ENCODE data around the gene EXOG. TPM values are rescaled to one million over a fixed set of nuclear protein-coding genes. Genes with fewer than 3 reads are reported as not detected.
A peak's percentile ranks its signal among the peaks of the same experiment; 100 is the strongest.

The EXOG gene
- total RNA-seq, 2 donors from 2014 or later: 15.9 to 23.8 TPM

- H3K4me3 Mint-ChIP-seq: no peak overlapping the region
- H3K27me3 Mint-ChIP-seq: no peaks in the 10 kb centered on the region
- H3K4me1 Mint-ChIP-seq: no peaks in the 10 kb centered on the region
- H3K36me3 Mint-ChIP-seq (ENCODE audit: low read depth): peaks cover 77% of the 10 kb centered on the region
- H3K9me3 Mint-ChIP-seq: no peaks in the 10 kb centered on the region
- ATAC-seq (replicated peaks): no peak
- no peak overlapping the region for H3K27ac Mint-ChIP-seq
These were observed 15.4 kb downstream of the EXOG start for GRCh38 chr3:38511546-38511945.

GRCh38 chr3:38515367-38515766, 19.2 kb downstream of the EXOG start:
- Mint-ChIP-seq H3K36me3 (ENCODE audit: low read depth) (peaks cover 53% of the 10 kb centered on the region), H3K4me3 (no peak overlapping the region), H3K27ac (no peak overlapping the region), H3K27me3 (no peaks in the 10 kb centered on the region), H3K4me1 (peaks cover 14% of the 10 kb centered on the region), H3K9me3 (no peaks in the 10 kb centered on the region)
- no peak for ATAC-seq (replicated peaks)

GRCh38 chr3:38516669-38517068, 20.5 kb downstream of the EXOG start:
- H3K36me3 Mint-ChIP-seq (ENCODE audit: low read depth): peaks cover 40% of the 10 kb centered on the region
- H3K9me3 Mint-ChIP-seq: no peaks in the 10 kb centered on the region
- H3K27ac Mint-ChIP-seq: no peak overlapping the region
- no peaks in the 10 kb centered on the region for H3K27me3 Mint-ChIP-seq
- H3K4me3 Mint-ChIP-seq: no peak overlapping the region
- H3K4me1 Mint-ChIP-seq: peaks cover 14% of the 10 kb centered on the region
- no peak for ATAC-seq (replicated peaks)

GRCh38 chr3:38519000-38519399, 22.9 kb downstream of the EXOG start:
- Mint-ChIP-seq H3K27me3 (no peaks in the 10 kb centered on the region), H3K27ac (peak overlapping the region; percentile 72), H3K9me3 (no peaks in the 10 kb centered on the region), H3K4me1 (peaks cover 14% of the 10 kb centered on the region), H3K36me3 (ENCODE audit: low read depth) (peaks cover 52% of the 10 kb centered on the region), H3K4me3 (peak overlapping the region; percentile 48)
- peak; percentile 49 for ATAC-seq (replicated peaks)

- peaks cover 14% of the 10 kb centered on the region for H3K4me1 Mint-ChIP-seq
- peaks cover 52% of the 10 kb centered on the region for H3K36me3 Mint-ChIP-seq (ENCODE audit: low read depth)
These were observed 23.5 kb downstream of the EXOG start for GRCh38 chr3:38519651-38520050.

DNA sequence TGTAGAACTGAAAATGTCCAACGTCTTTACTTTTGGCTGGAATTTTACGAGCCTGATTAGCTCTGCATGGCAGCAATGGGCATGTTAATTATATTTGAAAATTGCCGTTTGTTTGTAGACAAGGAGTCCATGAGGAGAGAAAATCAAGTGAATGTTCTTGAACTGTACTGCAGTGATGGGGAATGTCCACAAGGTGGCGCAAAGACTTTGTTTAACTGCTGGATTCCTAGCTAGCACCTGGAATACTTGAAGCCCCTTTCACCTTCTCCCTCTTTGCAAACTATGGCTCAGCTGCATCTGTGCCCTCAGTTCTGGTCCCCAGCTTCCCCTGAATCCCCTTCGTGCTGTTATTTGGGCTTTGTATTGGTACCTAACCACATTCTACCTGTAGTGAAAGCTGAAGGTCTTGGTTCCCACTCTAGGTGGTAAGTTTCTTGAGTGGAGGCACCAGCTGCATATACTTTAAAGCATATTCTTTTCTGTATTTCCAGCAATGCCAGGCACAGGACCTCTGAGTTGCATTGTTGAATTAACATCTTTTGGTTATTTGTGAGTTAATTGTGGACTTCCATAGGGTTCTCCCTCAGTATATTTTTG, 25.3 kb downstream of the EXOG start:
- peaks cover 14% of the 10 kb centered on the region for H3K4me1 Mint-ChIP-seq
- no peak overlapping the region for H3K27ac Mint-ChIP-seq
- H3K4me3 Mint-ChIP-seq: no peak overlapping the region
- H3K9me3 Mint-ChIP-seq: no peaks in the 10 kb centered on the region
- H3K27me3 Mint-ChIP-seq: no peaks in the 10 kb centered on the region
- peaks cover 57% of the 10 kb centered on the region for H3K36me3 Mint-ChIP-seq (ENCODE audit: low read depth)
- ATAC-seq (replicated peaks): peak; percentile 40

More at GRCh38 chr3:38519651-38520050, 23.5 kb downstream of the EXOG start:
- Mint-ChIP-seq H3K27ac (peak overlapping the region; percentile 72), H3K9me3 (no peaks in the 10 kb centered on the region), H3K4me3 (peak overlapping the region; percentile 48), H3K27me3 (no peaks in the 10 kb centered on the region)
- peak; percentile 58 for ATAC-seq (replicated peaks)

DNA sequence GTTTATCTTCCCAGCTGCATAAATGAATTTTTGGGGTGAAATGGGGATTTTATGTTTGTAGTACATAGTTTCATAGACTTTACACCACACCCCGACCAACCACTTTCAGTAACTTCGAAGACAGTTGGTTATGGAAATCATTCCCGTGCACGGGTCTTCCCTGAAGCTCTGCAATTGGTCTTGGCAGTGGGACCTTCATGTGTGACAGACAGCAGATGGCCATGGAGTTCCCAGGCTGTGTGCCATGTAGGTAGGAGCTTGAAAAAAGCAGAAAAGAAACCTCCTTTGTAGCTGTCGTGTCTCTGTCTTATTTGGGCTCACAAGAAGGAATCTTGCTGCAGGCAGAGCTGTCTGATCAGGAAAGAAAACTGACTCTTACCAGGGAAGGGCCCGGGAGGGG, 25.9 kb downstream of the EXOG start:
- H3K9me3 Mint-ChIP-seq: no peaks in the 10 kb centered on the region
- no peak overlapping the region for H3K27ac Mint-ChIP-seq
- no peak for ATAC-seq (replicated peaks)
- H3K4me3 Mint-ChIP-seq: no peak overlapping the region
- peaks cover 57% of the 10 kb centered on the region for H3K36me3 Mint-ChIP-seq (ENCODE audit: low read depth)
- no peaks in the 10 kb centered on the region for H3K27me3 Mint-ChIP-seq
- H3K4me1 Mint-ChIP-seq: peaks cover 14% of the 10 kb centered on the region

DNA sequence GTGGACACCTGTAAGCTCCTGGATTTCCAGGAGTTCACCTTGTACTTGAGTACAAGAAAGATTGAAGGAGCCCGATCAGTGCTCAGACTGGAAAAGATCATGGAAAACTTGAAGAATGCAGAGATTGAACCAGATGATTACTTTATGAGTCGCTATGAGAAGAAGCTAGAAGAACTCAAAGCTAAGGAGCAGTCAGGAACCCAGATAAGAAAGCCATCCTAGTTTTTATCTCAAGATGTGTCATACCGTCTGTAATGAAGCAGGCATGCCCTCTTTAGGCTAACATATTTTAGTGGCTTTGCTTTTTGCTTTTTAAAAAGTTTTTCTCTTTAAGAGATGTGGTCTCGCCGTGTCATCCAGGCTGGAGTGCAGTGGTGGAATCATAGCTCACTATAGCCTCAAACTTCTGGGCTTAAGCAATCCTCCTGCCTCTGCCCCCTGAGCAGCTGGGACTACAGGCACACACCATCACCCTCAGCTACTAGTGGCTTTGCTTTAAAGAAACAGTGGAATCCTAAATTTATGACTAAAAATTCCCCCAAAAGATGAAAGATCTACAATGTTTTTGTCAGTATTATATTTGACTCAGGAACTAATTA, 28.1 kb downstream of the EXOG start:
- no peak overlapping the region for H3K27ac Mint-ChIP-seq
- H3K9me3 Mint-ChIP-seq: no peaks in the 10 kb centered on the region
- no peak overlapping the region for H3K4me3 Mint-ChIP-seq
- H3K27me3 Mint-ChIP-seq: no peaks in the 10 kb centered on the region
- peaks cover 66% of the 10 kb centered on the region for H3K36me3 Mint-ChIP-seq (ENCODE audit: low read depth)
- ATAC-seq (replicated peaks): no peak
- peaks cover 7% of the 10 kb centered on the region for H3K4me1 Mint-ChIP-seq

- no peak overlapping the region for H3K27ac Mint-ChIP-seq
- ATAC-seq (replicated peaks): no peak
- no peak overlapping the region for H3K4me3 Mint-ChIP-seq
- H3K27me3 Mint-ChIP-seq: no peaks in the 10 kb centered on the region
- no peaks in the 10 kb centered on the region for H3K9me3 Mint-ChIP-seq
- peaks cover 76% of the 10 kb centered on the region for H3K36me3 Mint-ChIP-seq (ENCODE audit: low read depth)
- H3K4me1 Mint-ChIP-seq: no peaks in the 10 kb centered on the region
These were observed 30.7 kb downstream of the EXOG start for GRCh38 chr3:38526792-38527191.

- Mint-ChIP-seq H3K27ac (no peak overlapping the region), H3K27me3 (no peaks in the 10 kb centered on the region), H3K4me3 (no peak overlapping the region), H3K9me3 (no peaks in the 10 kb centered on the region), H3K4me1 (no peaks in the 10 kb centered on the region), H3K36me3 (ENCODE audit: low read depth) (peaks cover 59% of the 10 kb centered on the region)
- no peak for ATAC-seq (replicated peaks)
These were observed 32.3 kb downstream of the EXOG start for GRCh38 chr3:38528457-38528856.

GRCh38 chr3:38532529-38532928, 36.4 kb downstream of the EXOG start:
- Mint-ChIP-seq H3K4me3 (no peak overlapping the region), H3K27ac (no peak overlapping the region), H3K27me3 (no peaks in the 10 kb centered on the region), H3K36me3 (ENCODE audit: low read depth) (peaks cover 44% of the 10 kb centered on the region), H3K9me3 (no peaks in the 10 kb centered on the region), H3K4me1 (no peaks in the 10 kb centered on the region)
- ATAC-seq (replicated peaks): no peak

DNA sequence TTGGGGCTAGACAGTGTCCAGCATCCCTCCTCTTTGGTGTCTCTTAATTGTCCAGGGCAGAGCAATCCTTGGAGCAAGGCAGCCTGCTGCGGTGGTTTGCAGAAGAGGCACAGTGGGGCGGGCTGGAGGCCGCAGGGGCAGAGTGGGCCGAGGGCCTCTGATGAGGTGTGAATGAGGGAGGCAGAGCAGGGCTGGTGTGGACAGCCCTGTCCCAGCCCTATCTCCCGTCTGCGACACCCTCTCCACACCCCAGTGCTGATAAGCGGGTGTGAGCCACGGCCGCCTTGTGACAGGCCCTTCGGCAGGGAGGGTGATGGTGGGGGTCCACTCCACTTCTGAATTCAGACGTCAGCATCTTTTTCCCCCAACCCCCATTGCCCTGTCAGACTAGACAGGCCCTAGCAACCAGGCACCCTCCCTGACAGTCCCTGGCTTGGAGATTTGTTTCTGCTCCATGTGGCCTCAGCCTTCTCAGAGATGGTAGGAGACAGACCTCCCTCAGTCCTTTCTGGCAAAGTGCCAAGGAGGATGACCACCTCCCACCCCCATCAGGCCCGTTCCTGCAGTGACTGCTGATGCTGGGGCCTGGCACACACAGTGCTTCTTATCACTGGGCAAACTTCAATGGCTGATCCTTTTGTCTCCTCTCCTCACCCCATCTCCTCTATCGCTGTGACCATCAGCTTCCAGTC, 37.3 kb downstream of the EXOG start:
- no peak overlapping the region for H3K4me3 Mint-ChIP-seq
- H3K36me3 Mint-ChIP-seq (ENCODE audit: low read depth): peaks cover 35% of the 10 kb centered on the region
- no peaks in the 10 kb centered on the region for H3K4me1 Mint-ChIP-seq
- ATAC-seq (replicated peaks): no peak
- no peak overlapping the region for H3K27ac Mint-ChIP-seq
- H3K9me3 Mint-ChIP-seq: no peaks in the 10 kb centered on the region
- no peaks in the 10 kb centered on the region for H3K27me3 Mint-ChIP-seq

DNA sequence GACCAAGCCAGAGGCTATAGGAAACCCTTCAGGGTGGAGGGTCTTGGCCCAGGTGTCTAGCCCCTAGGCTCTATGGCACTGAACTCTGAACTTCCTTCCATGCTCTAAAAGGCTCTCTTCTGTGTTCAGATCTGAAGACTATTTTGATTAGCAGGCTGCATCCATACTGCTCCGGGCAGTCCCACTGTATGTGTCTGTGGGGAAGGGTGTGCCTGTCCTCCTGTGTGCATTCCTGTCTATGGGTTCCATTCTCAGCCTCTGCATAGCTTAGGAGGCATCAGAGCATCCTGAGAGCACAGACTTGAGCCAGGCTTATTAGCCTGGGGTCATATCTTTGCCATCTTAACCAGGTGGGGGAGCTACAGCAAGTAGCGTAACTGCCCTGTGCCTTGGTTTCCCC, 38.0 kb downstream of the EXOG start:
- ATAC-seq (replicated peaks): no peak
- Mint-ChIP-seq H3K36me3 (ENCODE audit: low read depth) (peaks cover 35% of the 10 kb centered on the region), H3K4me1 (no peaks in the 10 kb centered on the region), H3K9me3 (no peaks in the 10 kb centered on the region), H3K27ac (no peak overlapping the region), H3K27me3 (no peaks in the 10 kb centered on the region), H3K4me3 (no peak overlapping the region)

- no peak overlapping the region for H3K4me3 Mint-ChIP-seq
- no peak for ATAC-seq (replicated peaks)
- no peaks in the 10 kb centered on the region for H3K4me1 Mint-ChIP-seq
- H3K9me3 Mint-ChIP-seq: no peaks in the 10 kb centered on the region
- H3K36me3 Mint-ChIP-seq (ENCODE audit: low read depth): peaks cover 33% of the 10 kb centered on the region
- H3K27ac Mint-ChIP-seq: no peak overlapping the region
- no peaks in the 10 kb centered on the region for H3K27me3 Mint-ChIP-seq
These were observed 38.5 kb downstream of the EXOG start for GRCh38 chr3:38534604-38535003.

DNA sequence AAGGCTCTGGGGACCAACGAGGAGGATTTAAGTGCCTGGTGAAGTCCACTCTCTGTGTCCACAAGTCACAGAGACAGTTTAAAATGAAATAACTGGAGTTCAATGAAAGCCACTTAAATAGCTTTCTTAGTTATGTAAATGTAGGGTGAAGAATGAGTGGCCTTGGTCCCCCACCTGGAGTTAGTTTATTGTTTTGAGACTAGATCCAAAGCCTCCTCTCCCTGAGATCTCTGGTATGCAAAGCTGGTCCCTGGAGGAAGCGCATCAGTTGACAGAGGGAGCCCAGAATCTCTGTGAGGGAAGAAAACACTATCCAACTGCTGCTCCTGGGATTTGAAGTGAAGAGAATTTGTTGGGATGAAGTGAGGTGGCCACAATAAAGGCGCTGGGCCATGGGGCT, 40.5 kb downstream of the EXOG start:
- Mint-ChIP-seq H3K4me1 (no peaks in the 10 kb centered on the region), H3K27ac (no peak overlapping the region), H3K4me3 (no peak overlapping the region), H3K27me3 (no peaks in the 10 kb centered on the region), H3K9me3 (no peaks in the 10 kb centered on the region), H3K36me3 (ENCODE audit: low read depth) (peaks cover 25% of the 10 kb centered on the region)
- ATAC-seq (replicated peaks): no peak

Measured in activated T-helper 17 cell treated with anti-CD3 and anti-CD28 coated beads, Interleukin-2, amount 50 U/mL, for 72 hours (primary cell).